PFSK-1 (cell line): ENCODE measurements around the gene SLC25A18.

ENCODE experiments used
- FOXP2 ChIP-seq: optimal IDR thresholded peaks from 2 replicates; pipeline ENCODE3; 2011; ENCODE audit warnings: borderline replicate concordance, control low read depth, inconsistent platforms; ENCODE audit not compliant: insufficient read depth; ENCODE audit errors: extremely low read length, extremely low read depth
- POLR2AphosphoS5 ChIP-seq: IDR thresholded peaks from 2 replicates; pipeline ENCODE4 v1.6.1; 2012; ENCODE audit warnings: low read depth, mild to moderate bottlenecking, control low read depth, low read length, moderate library complexity
- REST ChIP-seq, 2 experiments: IDR thresholded peaks; 2 replicates each; pipeline versions ENCODE4 v1.6.1 to v1.8.0; 2011 to 2012; ENCODE audit warnings: low read depth in 2 of 2, low read length in 2 of 2, control low read depth in 1 of 2, inconsistent platforms in 1 of 2, mild to moderate bottlenecking in 1 of 2, moderate library complexity in 1 of 2; ENCODE audit not compliant: insufficient read depth in 1 of 2
- SIN3A ChIP-seq: IDR thresholded peaks from 2 replicates; pipeline ENCODE4 v1.6.1; 2012; ENCODE audit warnings: mild to moderate bottlenecking, low read length, moderate library complexity, borderline replicate concordance; ENCODE audit not compliant: insufficient read depth
- TAF1 ChIP-seq: IDR thresholded peaks from 2 replicates; pipeline ENCODE4 v1.6.1; 2012; ENCODE audit warnings: low read length, control low read depth, borderline replicate concordance; ENCODE audit not compliant: insufficient read depth

GRCh38 chr22:17627961-17628405, 64.7 kb downstream of the SLC25A18 start:
- TF ChIP-seq POLR2AphosphoS5 (no peak), REST (IDR thresholded peaks at IDR 0.05; ENCODE audit: insufficient read depth in 1 of 2, low read depth in 2 of 2, low read length in 2 of 2) (no peak), TAF1 (no peak), SIN3A (no peak), FOXP2 (no peak)
